ENCODE measurements around the gene E2F7.
A peak's percentile ranks its signal among the peaks of the same experiment; 100 is the strongest.

E2F7 gene

GRCh38 chr12:77016606-77017005 lies 48.8 kb downstream of the E2F7 start:
- no peak overlapping the region for H3K4me3 ChIP-seq (ENCODE audit: low read length in 2 of 2)
- peaks cover 0 to 2% of the 10 kb centered on the region in 2 donors for H3K9me3 ChIP-seq (ENCODE audit: control insufficient read depth in 2 of 2, low read length in 2 of 2)
- no peak overlapping the region for H3K9ac ChIP-seq (ENCODE audit: low read length in 2 of 2)
- no peaks in the 10 kb centered on the region for H3K27me3 ChIP-seq (ENCODE audit: control insufficient read depth in 1 of 2, insufficient read depth in 2 of 2, low read length in 2 of 2)
- H3K27ac ChIP-seq (ENCODE audit: low read length): no peak overlapping the region
- no peaks in the 10 kb centered on the region for H3K4me1 ChIP-seq (ENCODE audit: control insufficient read depth, insufficient read depth, low read length)
- no peaks in the 10 kb centered on the region for H3K36me3 ChIP-seq (ENCODE audit: control insufficient read depth in 2 of 2, insufficient read depth in 2 of 2, low read length in 2 of 2)

GRCh38 chr12:77013091-77013490 lies 52.3 kb downstream of the E2F7 start:
- Histone ChIP-seq H3K9ac (ENCODE audit: low read length in 2 of 2) (no peak overlapping the region), H3K36me3 (ENCODE audit: control insufficient read depth in 2 of 2, insufficient read depth in 2 of 2, low read length in 2 of 2) (no peaks in the 10 kb centered on the region), H3K4me1 (ENCODE audit: control insufficient read depth, insufficient read depth, low read length) (no peaks in the 10 kb centered on the region), H3K27me3 (ENCODE audit: control insufficient read depth in 1 of 2, insufficient read depth in 2 of 2, low read length in 2 of 2) (no peaks in the 10 kb centered on the region), H3K27ac (ENCODE audit: low read length) (no peak overlapping the region), H3K4me3 (ENCODE audit: low read length in 2 of 2) (no peak overlapping the region), H3K9me3 (ENCODE audit: control insufficient read depth in 2 of 2, low read length in 2 of 2) (peaks cover 0 to 2% of the 10 kb centered on the region in 2 donors)

GRCh38 chr12:77010691-77011548 lies 54.4 kb downstream of the E2F7 start:
- Histone ChIP-seq H3K27me3 (ENCODE audit: control insufficient read depth in 1 of 2, insufficient read depth in 2 of 2, low read length in 2 of 2) (no peaks in the 10 kb centered on the region), H3K9ac (ENCODE audit: low read length in 2 of 2) (no peak overlapping the region), H3K36me3 (ENCODE audit: control insufficient read depth in 2 of 2, insufficient read depth in 2 of 2, low read length in 2 of 2) (no peaks in the 10 kb centered on the region), H3K4me3 (ENCODE audit: low read length in 2 of 2) (peak overlapping the region; percentile 0 to 41), H3K4me1 (ENCODE audit: control insufficient read depth, insufficient read depth, low read length) (no peaks in the 10 kb centered on the region), H3K9me3 (ENCODE audit: control insufficient read depth in 2 of 2, low read length in 2 of 2) (no peaks in the 10 kb centered on the region), H3K27ac (ENCODE audit: low read length) (no peak overlapping the region)

GRCh38 chr12:77007476-77007875 lies 57.9 kb downstream of the E2F7 start:
- no peak overlapping the region for H3K27ac ChIP-seq (ENCODE audit: low read length)
- H3K36me3 ChIP-seq (ENCODE audit: control insufficient read depth in 2 of 2, insufficient read depth in 2 of 2, low read length in 2 of 2): no peaks in the 10 kb centered on the region
- H3K9ac ChIP-seq (ENCODE audit: low read length in 2 of 2): no peak overlapping the region
- no peaks in the 10 kb centered on the region for H3K4me1 ChIP-seq (ENCODE audit: control insufficient read depth, insufficient read depth, low read length)
- H3K27me3 ChIP-seq (ENCODE audit: control insufficient read depth in 1 of 2, insufficient read depth in 2 of 2, low read length in 2 of 2): no peaks in the 10 kb centered on the region
- H3K9me3 ChIP-seq (ENCODE audit: control insufficient read depth in 2 of 2, low read length in 2 of 2): no peaks in the 10 kb centered on the region
- H3K4me3 ChIP-seq (ENCODE audit: low read length in 2 of 2): no peak overlapping the region

GRCh38 chr12:77005611-77006098 lies 59.7 kb downstream of the E2F7 start:
- Histone ChIP-seq H3K9ac (ENCODE audit: low read length in 2 of 2) (no peak overlapping the region), H3K4me1 (ENCODE audit: control insufficient read depth, insufficient read depth, low read length) (no peaks in the 10 kb centered on the region), H3K9me3 (ENCODE audit: control insufficient read depth in 2 of 2, low read length in 2 of 2) (no peaks in the 10 kb centered on the region), H3K36me3 (ENCODE audit: control insufficient read depth in 2 of 2, insufficient read depth in 2 of 2, low read length in 2 of 2) (no peaks in the 10 kb centered on the region), H3K27me3 (ENCODE audit: control insufficient read depth in 1 of 2, insufficient read depth in 2 of 2, low read length in 2 of 2) (no peaks in the 10 kb centered on the region), H3K27ac (ENCODE audit: low read length) (no peak overlapping the region), H3K4me3 (ENCODE audit: low read length in 2 of 2) (no peak overlapping the region)

GRCh38 chr12:77003914-77004313 lies 61.5 kb downstream of the E2F7 start:
- H3K4me1 ChIP-seq (ENCODE audit: control insufficient read depth, insufficient read depth, low read length): no peaks in the 10 kb centered on the region
- H3K36me3 ChIP-seq (ENCODE audit: control insufficient read depth in 2 of 2, insufficient read depth in 2 of 2, low read length in 2 of 2): no peaks in the 10 kb centered on the region
- no peak overlapping the region for H3K9ac ChIP-seq (ENCODE audit: low read length in 2 of 2)
- no peak overlapping the region for H3K4me3 ChIP-seq (ENCODE audit: low read length in 2 of 2)
- no peaks in the 10 kb centered on the region for H3K9me3 ChIP-seq (ENCODE audit: control insufficient read depth in 2 of 2, low read length in 2 of 2)
- H3K27ac ChIP-seq (ENCODE audit: low read length): no peak overlapping the region
- no peaks in the 10 kb centered on the region for H3K27me3 ChIP-seq (ENCODE audit: control insufficient read depth in 1 of 2, insufficient read depth in 2 of 2, low read length in 2 of 2)

GRCh38 chr12:77003246-77003645 lies 62.1 kb downstream of the E2F7 start:
- H3K9me3 ChIP-seq (ENCODE audit: control insufficient read depth in 2 of 2, low read length in 2 of 2): no peaks in the 10 kb centered on the region
- H3K36me3 ChIP-seq (ENCODE audit: control insufficient read depth in 2 of 2, insufficient read depth in 2 of 2, low read length in 2 of 2): no peaks in the 10 kb centered on the region
- H3K27me3 ChIP-seq (ENCODE audit: control insufficient read depth in 1 of 2, insufficient read depth in 2 of 2, low read length in 2 of 2): no peaks in the 10 kb centered on the region
- no peaks in the 10 kb centered on the region for H3K4me1 ChIP-seq (ENCODE audit: control insufficient read depth, insufficient read depth, low read length)
- H3K9ac ChIP-seq (ENCODE audit: low read length in 2 of 2): no peak overlapping the region
- H3K4me3 ChIP-seq (ENCODE audit: low read length in 2 of 2): no peak overlapping the region
- H3K27ac ChIP-seq (ENCODE audit: low read length): no peak overlapping the region

- H3K4me3 ChIP-seq (ENCODE audit: low read length in 2 of 2): no peak overlapping the region
- H3K9me3 ChIP-seq (ENCODE audit: control insufficient read depth in 2 of 2, low read length in 2 of 2): no peaks in the 10 kb centered on the region
- H3K27ac ChIP-seq (ENCODE audit: low read length): no peak overlapping the region
- no peaks in the 10 kb centered on the region for H3K36me3 ChIP-seq (ENCODE audit: control insufficient read depth in 2 of 2, insufficient read depth in 2 of 2, low read length in 2 of 2)
- H3K9ac ChIP-seq (ENCODE audit: low read length in 2 of 2): no peak overlapping the region
- H3K4me1 ChIP-seq (ENCODE audit: control insufficient read depth, insufficient read depth, low read length): no peaks in the 10 kb centered on the region
- no peaks in the 10 kb centered on the region for H3K27me3 ChIP-seq (ENCODE audit: control insufficient read depth in 1 of 2, insufficient read depth in 2 of 2, low read length in 2 of 2)
These were observed 63.0 kb downstream of the E2F7 start for GRCh38 chr12:77002382-77002781.

GRCh38 chr12:77001276-77001675 lies 64.1 kb downstream of the E2F7 start:
- H3K27ac ChIP-seq (ENCODE audit: low read length): no peak overlapping the region
- no peak overlapping the region for H3K4me3 ChIP-seq (ENCODE audit: low read length in 2 of 2)
- no peaks in the 10 kb centered on the region for H3K9me3 ChIP-seq (ENCODE audit: control insufficient read depth in 2 of 2, low read length in 2 of 2)
- H3K4me1 ChIP-seq (ENCODE audit: control insufficient read depth, insufficient read depth, low read length): no peaks in the 10 kb centered on the region
- H3K36me3 ChIP-seq (ENCODE audit: control insufficient read depth in 2 of 2, insufficient read depth in 2 of 2, low read length in 2 of 2): no peaks in the 10 kb centered on the region
- H3K9ac ChIP-seq (ENCODE audit: low read length in 2 of 2): no peak overlapping the region
- H3K27me3 ChIP-seq (ENCODE audit: control insufficient read depth in 1 of 2, insufficient read depth in 2 of 2, low read length in 2 of 2): no peaks in the 10 kb centered on the region

GRCh38 chr12:76998908-76999556 lies 66.3 kb downstream of the E2F7 start:
- H3K27me3 ChIP-seq (ENCODE audit: control insufficient read depth in 1 of 2, insufficient read depth in 2 of 2, low read length in 2 of 2): no peaks in the 10 kb centered on the region
- no peak overlapping the region for H3K4me3 ChIP-seq (ENCODE audit: low read length in 2 of 2)
- no peak overlapping the region for H3K27ac ChIP-seq (ENCODE audit: low read length)
- no peaks in the 10 kb centered on the region for H3K36me3 ChIP-seq (ENCODE audit: control insufficient read depth in 2 of 2, insufficient read depth in 2 of 2, low read length in 2 of 2)
- H3K9me3 ChIP-seq (ENCODE audit: control insufficient read depth in 2 of 2, low read length in 2 of 2): no peaks in the 10 kb centered on the region
- H3K9ac ChIP-seq (ENCODE audit: low read length in 2 of 2): no peak overlapping the region
- H3K4me1 ChIP-seq (ENCODE audit: control insufficient read depth, insufficient read depth, low read length): no peaks in the 10 kb centered on the region

GRCh38 chr12:76998386-76998785 lies 67.0 kb downstream of the E2F7 start:
- no peak overlapping the region for H3K4me3 ChIP-seq (ENCODE audit: low read length in 2 of 2)
- H3K9ac ChIP-seq (ENCODE audit: low read length in 2 of 2): no peak overlapping the region
- no peaks in the 10 kb centered on the region for H3K36me3 ChIP-seq (ENCODE audit: control insufficient read depth in 2 of 2, insufficient read depth in 2 of 2, low read length in 2 of 2)
- no peaks in the 10 kb centered on the region for H3K9me3 ChIP-seq (ENCODE audit: control insufficient read depth in 2 of 2, low read length in 2 of 2)
- no peaks in the 10 kb centered on the region for H3K27me3 ChIP-seq (ENCODE audit: control insufficient read depth in 1 of 2, insufficient read depth in 2 of 2, low read length in 2 of 2)
- H3K27ac ChIP-seq (ENCODE audit: low read length): no peak overlapping the region
- H3K4me1 ChIP-seq (ENCODE audit: control insufficient read depth, insufficient read depth, low read length): no peaks in the 10 kb centered on the region

All from stomach smooth muscle (tissue), 2 donors.